A549 (cell line): ENCODE results near the gene FMNL2. TPM values are rescaled to one million over a fixed set of nuclear protein-coding genes. Genes with fewer than 3 reads are reported as not detected.

Source experiments
- ATAC-seq, 2 experiments: fragments of 200-7000 bp in 1 of 2; fragments of >200 bp in 1 of 2; cut with Nextera tagmentation in 1 of 2; cut with Tn5 transposase in 1 of 2; 3 replicates each; pipeline versions ENCODE4 v1.8.0 to v1.9.1; 2018 to 2020; ENCODE audit warnings: mild to moderate bottlenecking in 1 of 2, moderate library complexity in 1 of 2
- CTCF ChIA-PET: fragments of 300-600 bp; sonication (Branson Sonifier 250); formaldehyde crosslinking; extraction: SDS; loops from one replicate; lab custom pipeline; 2021; ENCODE audit warnings: antibody characterized with exemption, inconsistent platforms; lab: Yijun Ruan, JAX
- POLR2A ChIA-PET: fragments of 350-600 bp; formaldehyde crosslinking; extraction: SDS; loops from one replicate; lab custom pipeline; 2021; ENCODE audit warnings: antibody characterized with exemption, inconsistent platforms; lab: Yijun Ruan, JAX
- DNase-seq, 2 experiments: peaks; one replicate each; pipeline versions ENCODE4 v3.0.0 to v3.0.0-alpha.2; 2011 to 2016; ENCODE audit warnings: low read depth in 1 of 2, low spot score in 1 of 2
- FAIRE-seq: peaks from 2 replicates; lab custom pipeline; 2011; peaks lifted over from hg19 to GRCh38; lab: Jason Lieb, UNC
- H3K27ac ChIP-seq, 2 experiments: fragments of >200 bp; sonication (Bioruptor Twin); formaldehyde crosslinking; 3 replicates each; pipeline ENCODE4 v1.5.1; 2016 to 2017
- H3K4me1 ChIP-seq: fragments of >200 bp; sonication (Bioruptor Twin); formaldehyde crosslinking; 3 replicates; pipeline ENCODE4 v1.6.1; 2016
- H3K4me2 ChIP-seq: fragments of >200 bp; sonication (Bioruptor Twin); formaldehyde crosslinking; 3 replicates; pipeline ENCODE4 v1.6.1; 2016
- H3K4me3 ChIP-seq: fragments of >200 bp; sonication (Bioruptor Twin); formaldehyde crosslinking; 3 replicates; pipeline ENCODE4 v1.5.1; 2016
- H3K9me3 ChIP-seq: fragments of >200 bp; sonication (Bioruptor Twin); formaldehyde crosslinking; 3 replicates; pipeline ENCODE4 v1.6.1; 2016
- BHLHE40 ChIP-seq: IDR thresholded peaks from 2 replicates; pipeline ENCODE4 v1.6.1; 2012; ENCODE audit warnings: low read depth, low read length, inconsistent platforms
- CBX2 ChIP-seq: fragments of 200-600 bp; sonication (generic); IDR thresholded peaks from 2 replicates; pipeline ENCODE4 v1.6.1; 2016; ENCODE audit warnings: low read depth, mild to moderate bottlenecking, borderline replicate concordance
- FOSL2 ChIP-seq, 2 experiments: fragments of 450-650 bp in 1 of 2; fragments of >200 bp in 1 of 2; sonication (Bioruptor Twin) in 1 of 2; formaldehyde crosslinking; IDR thresholded peaks; 2 replicates each; pipeline versions ENCODE4 v1.5.0 to v1.6.1; 2016 to 2020; ENCODE audit warnings: mild to moderate bottlenecking in 1 of 2, moderate library complexity in 1 of 2
- HMGXB4 ChIP-seq: fragments of 250-450 bp; sonication (Bioruptor Pico); IDR thresholded peaks from 2 replicates; pipeline ENCODE4 v1.5.0; 2021; ENCODE audit warnings: mild to moderate bottlenecking, moderate library complexity, borderline replicate concordance
- HOXB13 ChIP-seq: fragments of 250-450 bp; sonication (Bioruptor Pico); IDR thresholded peaks from 2 replicates; pipeline ENCODE4 v1.5.0; 2020; ENCODE audit warnings: low read depth, mild to moderate bottlenecking, moderate library complexity
- JUN ChIP-seq, 2 experiments: fragments of >200 bp; sonication (Bioruptor Twin); formaldehyde crosslinking; IDR thresholded peaks; 2 replicates in 1 of 2; 3 replicates in 1 of 2; pipeline ENCODE4 v1.6.1; 2016 to 2017
- MYC ChIP-seq: IDR thresholded peaks from 2 replicates; pipeline ENCODE4 v1.6.1; 2012; ENCODE audit warnings: mild to moderate bottlenecking, inconsistent platforms, low read length, improper control_type of control experiment, borderline replicate concordance
- RAD21 ChIP-seq, 2 experiments: fragments of >200 bp in 1 of 2; sonication (Bioruptor Twin) in 1 of 2; formaldehyde crosslinking in 1 of 2; IDR thresholded peaks in 1 of 2; conservative IDR thresholded peaks in 1 of 2; 2 replicates in 1 of 2; 3 replicates in 1 of 2; pipeline ENCODE4 v1.6.1; 2012 to 2018; ENCODE audit warnings: inconsistent platforms in 1 of 2
- RARB ChIP-seq: fragments of 250-450 bp; sonication (Bioruptor Pico); IDR thresholded peaks from 2 replicates; pipeline ENCODE4 v1.8.0; 2021; ENCODE audit warnings: mild to moderate bottlenecking, moderate library complexity
- RFX5 ChIP-seq: fragments of 450-650 bp; IDR thresholded peaks from 2 replicates; pipeline ENCODE4 v1.7.1; 2014; ENCODE audit warnings: antibody characterized with exemption, mild to moderate bottlenecking, moderate library complexity
- ZFP36 ChIP-seq: fragments of 450-650 bp; IDR thresholded peaks from 2 replicates; pipeline ENCODE4 v1.6.1; 2014; ENCODE audit warnings: borderline replicate concordance; ENCODE audit not compliant: partially characterized antibody
- ZSCAN20 ChIP-seq: fragments of 250-450 bp; sonication (Bioruptor Pico); IDR thresholded peaks from 2 replicates; pipeline ENCODE4 v1.8.0; 2022; ENCODE audit warnings: mild to moderate bottlenecking, moderate library complexity
- WGBS: methylation state at CpG from one replicate; pipeline ENCODE4 v1.1.6; 2017; ENCODE audit errors: missing lambda C conversion rate; 5-methylcytosine and 5-hydroxymethylcytosine counted together
- polyA plus RNA-seq, 4 experiments: library from polyadenylated mRNA; depleted of rRNA in 3 of 4; stranded (reverse); fragments of >200 nt; fragmentation: RNase III in 1 of 4; extraction: RNeasy Plus Mini Kit Qiagen cat#74134 plus additional on column Dnase treatment in 1 of 4; gene quantifications; 2 replicates in 3 of 4; 3 replicates in 1 of 4; pipeline ENCODE4 v1.2.3, GENCODE V29; 2011 to 2017
- TF ChIP-seq, protein P1 (sequence below): fragments of 450-650 bp; IDR thresholded peaks from 2 replicates; pipeline ENCODE4 v1.6.1; 2014; ENCODE audit warnings: antibody characterized with exemption
- TF ChIP-seq, protein P2 (sequence below): fragments of >200 bp; sonication (Bioruptor Twin); formaldehyde crosslinking; IDR thresholded peaks from 2 replicates; pipeline ENCODE4 v1.6.1; 2016

Gene FMNL2
- polyA plus RNA-seq, 2 of the 4 experiments (the other 2 are of a cell fraction): 27.9 to 36.5 TPM

GRCh38 chr2:152525277-152525838, 190.4 kb downstream of the FMNL2 start:
- no peaks in the 10 kb centered on the region for H3K9me3 ChIP-seq
- no peak for TF ChIP-seq ZFP36
- no peak for TF ChIP-seq BHLHE40
- no peak for TF ChIP-seq FOSL2 (IDR thresholded peaks at IDR 0.05)
- TF ChIP-seq FOSL2 (CRISPR knock-in tag; IDR thresholded peaks at IDR 0.05): 0 out of 2 replicates have a peak, but pooled peaks have one; percentile 21
- ATAC-seq (peak; percentile 84 to 92), DNase-seq (peak in 1 of 2 experiments; percentile 49), FAIRE-seq (no peak)
- peak overlapping the region; percentile 32 to 65; a peak in 4 of 6 replicates for H3K27ac ChIP-seq
- H3K4me3 ChIP-seq: no peak overlapping the region
- CTCF ChIA-PET: interaction anchor here (0.8 to 2.3 kb wide), 4 partner anchors 29 to 187 kb away, joined by 3 to 7 read pairs (median 4); no protein-coding TSS in a partner anchor
- POLR2A ChIA-PET: no interaction called here
- 40% methylated on average over 6 of the region's 6 CpGs for WGBS
- H3K4me1 ChIP-seq: peaks cover 36% of the 10 kb centered on the region
- H3K4me2 ChIP-seq: peak overlapping the region; percentile 54

- POLR2A ChIA-PET: interaction anchor here (0.6 kb wide), 1 partner anchor 44 kb away, joined by 3 read pairs; no protein-coding TSS in a partner anchor
- TF ChIP-seq HMGXB4 (CRISPR knock-in tag): no peak
- TF ChIP-seq MYC: no peak
- TF ChIP-seq, protein P1, sequence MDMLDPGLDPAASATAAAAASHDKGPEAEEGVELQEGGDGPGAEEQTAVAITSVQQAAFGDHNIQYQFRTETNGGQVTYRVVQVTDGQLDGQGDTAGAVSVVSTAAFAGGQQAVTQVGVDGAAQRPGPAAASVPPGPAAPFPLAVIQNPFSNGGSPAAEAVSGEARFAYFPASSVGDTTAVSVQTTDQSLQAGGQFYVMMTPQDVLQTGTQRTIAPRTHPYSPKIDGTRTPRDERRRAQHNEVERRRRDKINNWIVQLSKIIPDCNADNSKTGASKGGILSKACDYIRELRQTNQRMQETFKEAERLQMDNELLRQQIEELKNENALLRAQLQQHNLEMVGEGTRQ: no peak
- no peak for TF ChIP-seq JUN (IDR thresholded peaks at IDR 0.05)
- no peak for TF ChIP-seq ZFP36
- TF ChIP-seq FOSL2 (IDR thresholded peaks at IDR 0.05): no peak
- no peak for TF ChIP-seq FOSL2 (CRISPR knock-in tag; IDR thresholded peaks at IDR 0.05)
- TF ChIP-seq, protein P2, sequence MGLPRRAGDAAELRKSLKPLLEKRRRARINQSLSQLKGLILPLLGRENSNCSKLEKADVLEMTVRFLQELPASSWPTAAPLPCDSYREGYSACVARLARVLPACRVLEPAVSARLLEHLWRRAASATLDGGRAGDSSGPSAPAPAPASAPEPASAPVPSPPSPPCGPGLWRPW: no peak
- TF ChIP-seq ZSCAN20 (CRISPR knock-in tag): no peak
- TF ChIP-seq CBX2: no peak
- TF ChIP-seq RAD21 (conservative IDR thresholded peaks at IDR 0.05 in 1 of 2, IDR thresholded peaks at IDR 0.05 in 1 of 2): no peak
- no peaks in the 10 kb centered on the region for H3K9me3 ChIP-seq
- H3K27ac ChIP-seq: no peak overlapping the region
- DNase-seq (no peak), ATAC-seq (no peak), FAIRE-seq (no peak)
- 88% methylated on average over 4 of the region's 4 CpGs for whole genome bisulfite sequencing
- CTCF ChIA-PET: interaction anchor here (0.6 to 1.4 kb wide), 2 partner anchors 13 to 226 kb away, joined by 3 read pairs; no protein-coding TSS in a partner anchor
- H3K4me2 ChIP-seq: no peak overlapping the region
- peaks cover 24% of the 10 kb centered on the region for H3K4me1 ChIP-seq
- H3K4me3 ChIP-seq: no peak overlapping the region
Observed at GRCh38 chr2:152529420-152530115, 194.6 kb downstream of the FMNL2 start.

GRCh38 chr2:152532241-152532640, 197.3 kb downstream of the FMNL2 start:
- ChIA-PET POLR2A (no interaction called here), CTCF (no interaction called here)
- WGBS: 92% methylated on average over 3 of the region's 3 CpGs
- DNase-seq (no peak), FAIRE-seq (no peak), ATAC-seq (no peak)
- Histone ChIP-seq H3K4me1 (0 out of 3 replicates have a peak, but pooled peaks cover 5% of the 10 kb centered on the region), H3K4me3 (no peak overlapping the region), H3K27ac (no peak overlapping the region), H3K4me2 (no peak overlapping the region), H3K9me3 (no peaks in the 10 kb centered on the region)
- TF ChIP-seq HOXB13 (CRISPR knock-in tag) (no peak), RFX5 (no peak), RARB (CRISPR knock-in tag) (no peak)
